Stimulated activated CD8-positive, alpha-beta memory T cell treated with anti-CD3 and anti-CD28 coated beads, Interleukin-2, amount 100 ng/mL, for 1 hour (primary cell): Measurements from ENCODE around the gene REPS2.

ENCODE experiments used
- DNase-seq, 2 donors: peaks; one replicate each; pipeline ENCODE4 v3.0.0-alpha.2; 2020; ENCODE audit warnings: low read depth in 2 of 2

Gene REPS2

DNA sequence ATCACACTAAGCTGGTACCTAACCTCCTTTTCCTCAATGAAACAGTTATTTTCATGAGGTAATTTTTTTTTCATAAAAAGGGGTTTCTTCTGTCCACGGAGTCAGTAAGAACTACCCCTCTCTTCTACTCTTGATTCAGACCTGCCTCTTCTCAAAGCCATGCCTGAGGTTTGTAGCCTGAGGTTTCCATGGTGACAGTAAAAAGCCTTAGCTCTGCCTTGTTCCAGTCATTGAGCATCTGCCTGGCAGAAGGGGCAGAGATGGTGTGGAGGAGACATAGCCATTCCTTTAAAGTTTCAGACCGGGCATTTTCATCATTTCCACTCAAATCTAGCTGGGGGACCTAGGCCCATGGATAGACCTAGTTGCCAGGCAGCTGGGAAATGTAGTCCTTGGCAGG is 135.5 kb downstream of the REPS2 start:
- no peak for DNase-seq

GRCh38 chrX:17082831-17083230 is 136.4 kb downstream of the REPS2 start:
- no peak for DNase-seq

DNA sequence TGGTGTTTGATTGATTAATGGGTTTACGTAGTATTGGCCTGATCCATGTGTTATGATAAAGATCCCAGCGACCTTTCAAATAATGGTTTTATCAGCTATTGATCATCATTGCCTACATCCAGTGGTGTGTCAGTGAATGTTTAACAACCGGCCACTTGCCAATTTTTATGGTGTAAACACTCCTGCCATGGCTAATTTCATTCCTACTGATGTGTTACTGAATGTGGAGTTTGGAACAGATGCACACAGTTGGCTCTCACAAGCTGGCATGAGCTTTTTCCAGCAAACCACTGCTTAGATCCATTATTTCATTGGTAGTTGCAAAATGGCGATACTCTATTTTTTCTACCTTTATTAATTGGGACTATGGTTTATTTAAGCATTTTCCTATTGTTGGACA is 139.9 kb downstream of the REPS2 start:
- DNase-seq, result no peak

DNA sequence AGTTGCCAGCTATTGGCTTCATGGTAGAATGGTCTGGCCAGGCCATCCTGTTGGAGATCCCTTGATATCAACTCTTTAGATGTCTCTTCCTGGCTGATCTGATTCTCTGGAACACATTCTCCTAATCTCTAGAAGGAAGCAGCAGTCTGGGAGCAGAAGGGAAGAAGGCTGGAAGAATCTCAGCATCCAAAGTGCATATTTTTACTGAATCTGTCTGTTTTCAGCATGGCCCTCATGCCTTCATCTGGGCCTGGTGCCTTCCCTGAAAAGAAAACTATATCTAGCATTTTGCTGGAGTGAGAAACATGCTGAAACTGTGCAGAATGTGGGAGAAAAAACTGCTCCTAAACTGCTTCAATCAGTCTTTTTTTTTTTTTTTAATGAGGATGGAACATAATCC is 148.7 kb downstream of the REPS2 start:
- no peak for DNase-seq

DNA sequence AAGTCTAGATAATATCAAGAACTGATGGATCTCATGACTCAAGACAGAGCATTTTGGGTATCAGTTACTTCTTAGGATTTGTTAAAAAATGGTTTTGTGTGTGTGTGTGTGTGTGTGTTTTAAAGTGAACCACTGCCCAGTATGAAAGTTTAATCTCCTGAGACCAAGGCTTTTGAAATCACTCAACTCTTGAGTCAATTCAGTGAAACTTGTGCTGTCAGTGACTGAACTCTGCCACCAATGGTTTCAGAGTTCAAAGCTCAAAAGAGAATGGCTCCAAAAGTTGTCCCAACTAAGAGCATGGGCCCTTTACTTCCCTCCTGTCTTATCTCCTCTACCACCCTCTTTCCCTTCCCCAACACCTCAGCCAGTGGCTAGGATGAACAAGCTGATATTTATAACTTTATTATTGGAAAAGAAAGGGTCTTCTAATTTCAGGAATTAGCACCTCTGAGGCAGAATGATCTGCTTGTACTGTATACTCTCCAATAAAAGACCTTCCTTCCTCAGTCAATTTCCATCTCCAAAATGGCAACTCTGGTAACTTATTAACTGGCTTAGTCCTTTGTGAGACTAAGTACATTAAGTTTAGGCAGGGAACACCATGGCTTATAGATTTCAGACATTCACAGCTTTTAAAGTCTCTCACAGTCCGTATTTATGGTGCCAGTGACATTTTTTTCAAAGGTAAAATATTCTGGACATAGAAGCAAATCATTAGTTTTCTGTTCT is 152.2 kb downstream of the REPS2 start:
- DNase-seq, result no peak

- no peak for DNase-seq
Measured at GRCh38 chrX:17104433-17104832, 158.0 kb downstream of the REPS2 start.

DNA sequence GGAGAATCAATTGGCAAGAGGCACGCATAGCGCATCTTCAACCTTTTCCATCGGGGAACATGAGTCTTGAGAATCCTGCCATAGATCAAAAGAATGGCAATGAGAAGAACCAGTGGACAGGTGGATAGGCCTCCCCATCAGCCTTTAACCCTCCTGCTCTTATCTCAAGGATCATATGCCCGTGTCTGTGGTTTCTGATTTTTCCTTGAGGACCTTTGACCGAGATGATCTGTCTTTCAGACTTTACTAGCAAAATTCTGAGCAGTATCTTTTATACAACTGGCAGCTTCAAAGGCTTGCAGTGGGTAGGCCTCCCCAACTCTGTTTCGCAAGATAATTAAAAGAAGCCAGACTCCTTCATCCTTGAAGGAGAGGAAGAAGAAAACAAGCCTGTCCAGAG is 174.4 kb downstream of the REPS2 start:
- DNase-seq, result no peak

- DNase-seq, result no peak
Measured at GRCh38 chrX:17154001-17154400, 207.5 kb downstream of the REPS2 start.

GRCh38 chrX:17160975-17161374 is 214.5 kb downstream of the REPS2 start:
- DNase-seq, result no peak

- DNase-seq, result no peak
Measured at GRCh38 chrX:17161991-17162390, 215.5 kb downstream of the REPS2 start.

GRCh38 chrX:17164079-17164478 is 217.6 kb downstream of the REPS2 start:
- DNase-seq, result no peak

- DNase-seq, result no peak
Measured at GRCh38 chrX:17164941-17165340, 218.5 kb downstream of the REPS2 start.

- DNase-seq, result no peak
Measured at GRCh38 chrX:17167915-17168314, 221.5 kb downstream of the REPS2 start.

- DNase-seq, result no peak
Measured at GRCh38 chrX:17170973-17171372, 224.5 kb downstream of the REPS2 start.

GRCh38 chrX:17174671-17175070 is 228.2 kb downstream of the REPS2 start:
- no peak for DNase-seq

GRCh38 chrX:17182317-17182716 is 235.9 kb downstream of the REPS2 start:
- DNase-seq, result no peak

DNA sequence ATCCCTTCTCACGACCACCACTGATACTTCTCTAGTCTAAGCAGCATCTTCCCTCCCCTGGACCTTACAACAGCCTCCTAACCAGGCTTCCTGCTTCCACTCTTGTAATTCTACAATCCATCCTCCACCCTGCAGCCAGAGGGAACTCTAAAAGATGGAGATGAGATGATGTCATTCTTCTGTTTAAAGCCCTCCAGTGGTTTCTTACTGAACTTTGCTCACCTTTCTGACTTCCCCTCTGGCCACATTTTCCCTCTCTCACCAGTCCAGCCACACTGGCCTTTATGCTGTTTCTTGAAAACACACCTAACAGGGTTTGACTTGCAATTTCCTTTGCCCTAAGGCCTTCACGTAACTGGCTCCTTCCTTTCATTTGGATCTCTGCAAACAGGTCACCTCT is 237.1 kb downstream of the REPS2 start:
- no peak for DNase-seq

DNA sequence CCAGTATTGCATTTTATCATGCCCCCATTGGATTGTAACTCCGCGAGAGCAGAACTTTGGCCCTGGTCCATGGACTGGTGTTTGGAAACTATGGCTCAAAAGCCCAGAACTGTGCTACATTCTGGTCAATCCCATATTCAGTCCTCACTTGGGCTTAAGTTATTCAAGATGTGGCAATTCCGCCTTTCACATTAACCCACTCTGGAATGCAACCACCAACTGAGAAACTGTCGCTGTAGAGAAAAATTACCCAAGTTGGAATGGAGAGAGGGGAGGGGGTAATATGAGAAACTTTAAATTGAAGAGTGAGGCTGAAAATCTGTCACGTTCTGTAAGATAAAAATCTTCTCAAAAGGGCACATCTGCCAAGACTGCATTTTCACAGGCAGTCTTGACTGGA is 239.0 kb downstream of the REPS2 start:
- DNase-seq, result no peak

DNA sequence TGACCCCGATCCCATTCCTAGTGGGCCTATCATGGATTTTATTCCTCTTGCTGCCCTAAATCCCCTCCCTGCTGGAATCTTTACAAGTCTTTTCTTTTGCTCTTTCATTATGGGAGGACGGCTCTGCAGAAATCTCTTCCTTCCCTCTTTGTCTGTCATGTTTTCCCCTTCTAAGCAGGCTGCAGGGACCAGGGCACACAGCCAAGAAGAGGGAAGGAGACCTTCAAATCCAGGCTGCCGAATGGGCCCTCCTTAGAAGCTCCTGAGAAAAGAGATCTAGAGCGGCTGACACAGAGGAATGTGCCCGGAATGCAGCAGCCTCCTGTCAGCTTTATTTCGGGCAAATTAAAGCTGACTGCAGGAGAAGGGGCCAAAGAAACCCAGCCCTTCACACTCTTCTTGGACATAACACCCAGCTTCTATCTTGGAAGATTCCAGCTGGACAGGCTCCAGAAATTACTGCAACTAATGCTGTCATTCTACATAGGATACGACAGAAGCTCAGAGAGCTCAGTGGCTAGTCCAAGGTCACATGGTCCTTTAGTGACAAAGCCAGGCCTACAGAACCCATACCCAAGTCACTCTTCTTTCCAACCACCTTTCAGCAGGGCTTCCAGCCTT is 240.8 kb downstream of the REPS2 start:
- no peak for DNase-seq

DNA sequence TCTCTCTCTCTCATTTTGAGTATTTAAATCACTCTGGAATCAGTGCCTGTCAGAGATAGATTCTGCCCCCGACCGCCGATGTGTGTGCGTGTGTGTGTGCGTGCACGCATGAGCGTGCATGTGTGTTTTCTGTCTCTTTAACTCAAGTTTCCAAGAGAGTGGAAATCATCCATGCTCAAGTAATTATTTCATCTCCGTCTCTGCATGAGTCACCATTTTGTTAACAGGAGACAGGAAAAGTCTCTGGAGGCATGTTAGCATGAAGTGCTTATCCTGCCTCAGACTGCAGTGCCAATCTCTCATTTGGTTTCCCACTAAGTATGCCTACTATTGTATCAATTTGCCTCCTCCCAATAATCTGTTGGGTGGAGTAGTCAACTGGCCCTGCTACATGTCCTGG is 245.6 kb downstream of the REPS2 start:
- no peak for DNase-seq
